GM19452 (cell line): ENCODE measurements around the gene NLRP14.

ENCODE experiments used
- ATAC-seq: cut with Tn5 transposase; IDR thresholded peaks from one replicate; pipeline ENCODE4 v1.9.1; 2021; ENCODE audit not compliant: unreplicated experiment

Gene NLRP14

DNA sequence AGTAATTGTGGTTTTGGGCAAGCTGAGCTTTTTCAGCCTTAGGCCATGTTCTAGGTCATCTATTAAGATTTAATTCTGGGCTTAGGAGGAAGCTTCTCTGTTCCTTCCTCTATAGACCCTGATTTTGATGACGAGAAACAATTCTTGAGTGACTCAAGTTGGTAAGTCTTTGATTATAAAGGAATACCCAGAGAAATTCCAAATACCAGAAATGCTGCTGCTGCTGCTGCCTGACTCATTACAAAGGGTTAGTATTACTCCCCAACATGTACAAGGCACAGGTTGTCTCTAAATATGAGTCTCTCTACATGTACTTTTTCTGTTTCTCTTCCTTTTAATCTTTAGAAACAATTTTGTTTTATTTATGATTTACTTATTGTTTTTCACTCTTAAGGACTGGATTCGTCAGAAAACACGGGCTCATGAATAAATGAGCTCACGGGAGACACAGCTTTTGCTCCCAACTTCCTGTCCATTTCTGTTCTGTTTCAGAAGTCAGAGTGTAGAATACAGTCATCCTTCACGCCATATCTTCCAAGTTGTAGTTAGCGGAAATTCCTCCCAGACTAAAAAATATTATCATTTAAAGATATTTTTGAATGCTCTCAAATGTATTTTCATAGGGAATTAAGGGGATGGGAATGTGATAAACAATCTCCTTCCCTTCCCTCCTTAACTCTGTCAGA is 36.7 kb downstream of the NLRP14 start:
- no peak for ATAC-seq

GRCh38 chr11:7057641-7058040 is 37.4 kb downstream of the NLRP14 start:
- ATAC-seq, result no peak

GRCh38 chr11:7060868-7061267 is 40.6 kb downstream of the NLRP14 start:
- ATAC-seq, result no peak

DNA sequence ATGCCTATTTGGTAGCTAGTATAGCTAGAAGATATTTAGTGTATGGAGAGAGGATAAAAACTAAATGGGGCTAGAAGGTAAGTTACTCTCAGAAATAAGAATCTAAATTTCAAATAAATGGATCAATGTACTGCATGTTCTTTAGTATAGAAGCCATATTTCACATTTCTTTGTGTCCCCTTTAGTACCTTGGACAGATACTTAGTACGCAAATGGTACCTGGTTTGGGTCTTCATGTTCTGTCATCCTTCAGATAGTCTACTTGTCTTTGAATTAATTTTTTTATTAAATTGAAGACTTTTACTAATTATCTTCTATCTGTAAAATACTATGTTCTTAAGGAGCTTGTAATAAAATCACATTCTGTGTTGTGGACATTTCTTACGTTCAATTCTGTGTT is 42.3 kb downstream of the NLRP14 start:
- no peak for ATAC-seq

DNA sequence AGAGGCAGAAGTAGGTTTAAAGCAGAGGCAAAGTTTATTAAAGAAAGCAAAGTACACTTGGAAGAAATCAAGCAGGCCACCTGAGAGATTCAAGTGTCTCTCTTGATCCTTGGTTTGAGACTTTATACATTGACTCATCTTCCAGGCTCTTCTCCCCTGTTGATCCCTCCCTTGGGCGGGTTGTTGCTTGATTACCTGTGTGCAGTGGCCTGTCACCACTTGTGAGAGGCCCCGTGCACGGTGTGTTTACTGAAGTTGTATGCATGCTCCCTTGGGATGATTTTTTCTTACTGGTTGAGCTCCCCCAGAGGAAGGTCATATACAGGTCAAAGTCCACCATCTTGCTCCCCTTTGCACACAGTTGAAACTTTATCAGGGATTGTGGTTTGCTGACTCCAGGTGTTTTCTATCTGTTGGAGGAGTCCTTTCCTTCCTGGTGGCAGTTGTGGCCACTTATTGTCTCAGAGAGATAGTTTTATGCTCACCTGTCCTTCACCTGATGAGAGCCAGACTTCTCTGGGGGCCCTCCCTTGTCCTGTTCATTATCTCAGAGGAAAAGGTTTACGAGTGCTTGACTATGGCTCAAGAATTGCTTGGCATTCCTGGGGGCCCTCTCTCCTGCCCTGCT is 52.2 kb downstream of the NLRP14 start:
- no peak for ATAC-seq

DNA sequence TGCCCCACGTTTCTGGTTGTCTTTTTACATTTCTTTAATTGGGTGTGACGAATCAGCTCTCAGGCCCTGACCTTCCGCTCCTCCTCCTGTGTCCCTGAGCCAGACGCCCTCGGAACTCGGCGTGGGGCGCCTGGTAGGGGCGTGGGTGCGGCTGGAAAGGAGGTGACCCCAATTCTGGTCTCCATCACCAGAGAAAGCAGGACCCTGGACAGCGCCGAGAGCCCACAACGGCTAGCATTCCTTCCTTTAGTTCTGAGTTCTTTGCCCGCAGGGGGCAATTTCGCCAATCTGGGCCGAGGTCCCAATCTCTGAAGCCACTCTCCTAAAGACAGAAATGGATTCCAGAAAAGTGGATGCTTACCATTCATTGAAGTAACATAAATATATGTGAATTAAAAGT is 56.8 kb downstream of the NLRP14 start:
- no peak for ATAC-seq

GRCh38 chr11:7079545-7080135 is 59.4 kb downstream of the NLRP14 start:
- no peak for ATAC-seq

- ATAC-seq, result no peak
These were observed 60.6 kb downstream of the NLRP14 start for GRCh38 chr11:7080900-7081299.

DNA sequence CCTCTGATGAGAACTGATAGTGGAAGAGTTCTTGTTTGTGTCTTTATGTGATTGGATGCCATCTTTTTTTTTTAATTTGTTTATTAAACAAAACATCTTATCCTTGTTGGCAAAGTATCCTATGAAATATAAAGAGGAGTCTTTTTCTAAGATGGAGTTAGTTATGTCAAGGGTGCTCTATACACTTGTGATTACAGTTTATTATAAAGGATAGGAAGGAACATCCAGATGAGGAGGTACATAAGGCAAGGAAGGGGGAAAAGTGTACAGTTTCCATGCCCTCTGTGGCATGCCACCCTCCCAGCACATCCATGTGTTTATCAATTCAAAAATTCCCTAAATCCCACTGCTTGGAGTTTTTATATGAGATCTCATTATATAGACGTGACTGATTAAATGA is 61.2 kb downstream of the NLRP14 start:
- ATAC-seq, result no peak

- no peak for ATAC-seq
These were observed 68.6 kb downstream of the NLRP14 start, which contains the start of gene RBMXL2 for GRCh38 chr11:7088921-7089320. Gene RBMXL2, plus strand, starts transcription at chr11:7088998. Its CDS starts 123 bp downstream, at chr11:7089121.

- no peak for ATAC-seq
These were observed 69.3 kb downstream of the NLRP14 start for GRCh38 chr11:7089328-7090251.

DNA sequence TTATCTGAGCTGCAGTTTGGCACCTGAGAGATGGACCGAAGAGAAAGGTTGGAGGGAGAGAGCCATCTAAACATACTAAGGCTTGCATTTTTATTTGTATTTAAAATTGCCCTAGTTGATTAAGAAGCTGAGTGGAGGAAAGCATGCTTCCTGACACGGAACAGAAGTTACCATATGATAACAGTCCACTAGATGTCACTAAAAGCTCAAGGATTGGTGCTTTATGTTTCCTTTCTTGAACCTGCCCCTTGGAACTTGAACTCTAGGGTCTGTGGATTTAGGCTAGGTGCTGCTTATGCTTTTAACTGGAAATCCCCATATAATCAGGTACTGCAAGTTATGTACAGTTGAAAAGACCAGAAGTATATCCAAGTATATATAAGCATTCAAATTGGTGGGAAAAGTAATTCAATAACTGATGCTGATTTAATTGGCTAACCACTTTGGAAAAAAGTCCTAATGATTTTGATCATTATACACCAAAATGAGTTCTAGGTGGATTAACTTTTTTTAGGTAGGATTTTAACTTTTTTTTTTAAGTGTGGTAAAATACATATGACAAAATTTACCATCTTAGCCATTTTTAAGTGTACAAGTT is 78.1 kb downstream of the NLRP14 start:
- no peak for ATAC-seq

DNA sequence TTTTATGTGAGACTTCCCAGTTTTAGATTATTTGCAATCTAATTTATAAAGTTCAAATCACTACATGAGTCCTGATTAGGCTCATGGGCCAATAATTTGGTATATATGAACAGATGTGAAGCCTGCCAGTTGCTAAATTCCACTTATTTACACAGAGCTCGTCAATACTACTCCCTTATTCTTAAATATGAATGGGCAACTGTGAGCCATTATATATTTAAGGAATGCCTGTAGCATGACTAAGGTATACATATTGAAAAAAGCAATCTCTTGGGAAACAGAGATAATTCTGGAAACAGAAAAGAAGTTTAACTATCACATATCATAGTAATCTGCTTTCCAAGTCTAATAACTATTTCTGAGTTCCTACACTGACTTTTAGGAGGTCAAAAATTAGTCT is 95.5 kb downstream of the NLRP14 start:
- no peak for ATAC-seq

- ATAC-seq, result no peak
These were observed 96.1 kb downstream of the NLRP14 start for GRCh38 chr11:7116370-7116769.
